ENCODE measurements around the gene TMEM179.

- TF ChIP-seq, protein P1, sequence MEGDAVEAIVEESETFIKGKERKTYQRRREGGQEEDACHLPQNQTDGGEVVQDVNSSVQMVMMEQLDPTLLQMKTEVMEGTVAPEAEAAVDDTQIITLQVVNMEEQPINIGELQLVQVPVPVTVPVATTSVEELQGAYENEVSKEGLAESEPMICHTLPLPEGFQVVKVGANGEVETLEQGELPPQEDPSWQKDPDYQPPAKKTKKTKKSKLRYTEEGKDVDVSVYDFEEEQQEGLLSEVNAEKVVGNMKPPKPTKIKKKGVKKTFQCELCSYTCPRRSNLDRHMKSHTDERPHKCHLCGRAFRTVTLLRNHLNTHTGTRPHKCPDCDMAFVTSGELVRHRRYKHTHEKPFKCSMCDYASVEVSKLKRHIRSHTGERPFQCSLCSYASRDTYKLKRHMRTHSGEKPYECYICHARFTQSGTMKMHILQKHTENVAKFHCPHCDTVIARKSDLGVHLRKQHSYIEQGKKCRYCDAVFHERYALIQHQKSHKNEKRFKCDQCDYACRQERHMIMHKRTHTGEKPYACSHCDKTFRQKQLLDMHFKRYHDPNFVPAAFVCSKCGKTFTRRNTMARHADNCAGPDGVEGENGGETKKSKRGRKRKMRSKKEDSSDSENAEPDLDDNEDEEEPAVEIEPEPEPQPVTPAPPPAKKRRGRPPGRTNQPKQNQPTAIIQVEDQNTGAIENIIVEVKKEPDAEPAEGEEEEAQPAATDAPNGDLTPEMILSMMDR (IDR thresholded peaks at IDR 0.05): no peak
- no peak for TF ChIP-seq POLR2A (IDR thresholded peaks at IDR 0.05)
Observed at GRCh38 chr14:104582662-104583061, 21.9 kb downstream of the TMEM179 start.
